Measurements from ENCODE around the gene NOCT. TPM values are rescaled to one million over a fixed set of nuclear protein-coding genes. Genes with fewer than 3 reads are reported as not detected.

Gene NOCT
- total RNA-seq, 1 experiment from 2014 or later: 43.4 TPM

- ChIA-PET POLR2A (no interaction called here), CTCF (interaction anchor here (1.8 kb wide), 1 partner anchor 52 kb away, joined by 7 read pairs; no protein-coding TSS in a partner anchor)
- peak overlapping the region; percentile 73 for H3K27ac Mint-ChIP-seq
- H3K4me3 Mint-ChIP-seq: no peak overlapping the region
- H3K36me3 Mint-ChIP-seq: no peaks in the 10 kb centered on the region
- peaks cover 66% of the 10 kb centered on the region for H3K4me1 Mint-ChIP-seq
- H3K9me3 Mint-ChIP-seq: no peaks in the 10 kb centered on the region
- no peaks in the 10 kb centered on the region for H3K27me3 Mint-ChIP-seq (ENCODE audit: low read depth)
- peak; percentile 26; the same call in 1 of the 2 replicates for TF ChIP-seq ZNF423 (CRISPR knock-in tag; IDR thresholded peaks at IDR 0.05)
- TF ChIP-seq ZNF671 (CRISPR knock-in tag; IDR thresholded peaks at IDR 0.05): no peak
- no peak for TF ChIP-seq CDX4 (CRISPR knock-in tag; IDR thresholded peaks at IDR 0.05; ENCODE audit: borderline replicate concordance)
- ATAC-seq (peak; percentile 7; the same call in 1 of the 2 replicates), DNase-seq (ENCODE audit: low spot score) (no peak)
Measured at GRCh38 chr4:138978028-138978585, 37.5 kb upstream of the NOCT start.

DNA sequence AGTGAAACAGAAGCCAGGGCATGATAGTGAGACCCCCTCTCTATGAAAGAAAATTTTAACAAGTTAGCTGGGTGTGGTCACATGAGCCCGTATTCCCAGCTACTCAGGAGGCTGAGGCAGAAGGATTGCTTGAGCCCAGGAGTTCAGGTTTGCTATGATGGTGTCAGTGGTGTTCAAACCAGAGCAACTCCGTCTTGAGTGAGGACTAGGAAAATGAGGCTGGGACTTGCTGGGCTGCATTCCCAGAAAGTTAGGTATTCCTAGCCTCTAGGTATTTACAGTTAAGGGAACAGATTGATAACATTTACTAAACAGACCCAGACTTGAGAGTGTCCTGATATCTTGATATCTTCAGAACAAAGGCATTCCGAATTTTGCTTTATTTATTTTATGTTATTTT, 37.0 kb upstream of the NOCT start:
- H3K9me3 Mint-ChIP-seq: no peaks in the 10 kb centered on the region
- POLR2A ChIA-PET: no interaction called here
- no peak for DNase-seq (ENCODE audit: low spot score)
- CTCF ChIA-PET: interaction anchor here (1.8 kb wide), 1 partner anchor 52 kb away, joined by 7 read pairs; no protein-coding TSS in a partner anchor
- no peaks in the 10 kb centered on the region for H3K27me3 Mint-ChIP-seq (ENCODE audit: low read depth)
- H3K27ac Mint-ChIP-seq: peak overlapping the region; percentile 73
- H3K36me3 Mint-ChIP-seq: no peaks in the 10 kb centered on the region
- no peak for ATAC-seq
- H3K4me3 Mint-ChIP-seq: no peak overlapping the region
- TF ChIP-seq ZNF121 (CRISPR knock-in tag; IDR thresholded peaks at IDR 0.05): 0 out of 2 replicates have a peak, but pooled peaks have one; percentile 82
- TF ChIP-seq ESRRA (CRISPR knock-in tag; IDR thresholded peaks at IDR 0.05; ENCODE audit: borderline replicate concordance): no peak
- H3K4me1 Mint-ChIP-seq: peaks cover 61% of the 10 kb centered on the region

DNA sequence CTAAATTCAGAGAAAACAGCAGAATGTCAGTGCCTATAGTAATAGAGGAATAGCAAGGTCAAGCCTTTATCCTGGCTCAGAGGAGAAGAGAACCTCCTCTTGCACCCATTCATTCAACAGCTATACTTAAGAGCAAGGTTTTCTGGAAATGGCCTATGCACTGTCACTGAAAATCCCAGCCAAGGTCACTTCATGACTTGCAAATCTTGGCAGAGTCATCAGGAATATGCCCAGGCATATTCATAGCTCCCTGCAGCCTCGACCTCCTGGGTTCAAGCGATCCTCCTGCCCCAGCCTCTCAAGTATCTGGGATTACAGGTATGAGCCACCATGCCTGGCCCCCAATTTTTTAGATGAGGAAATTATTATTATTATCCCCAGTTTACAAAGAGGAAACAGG, 35.8 kb upstream of the NOCT start:
- TF ChIP-seq TEAD4 (CRISPR knock-in tag; IDR thresholded peaks at IDR 0.05): no peak
- TF ChIP-seq MLX (CRISPR knock-in tag; IDR thresholded peaks at IDR 0.05): no peak
- TF ChIP-seq ZNF232 (CRISPR knock-in tag; IDR thresholded peaks at IDR 0.05): no peak
- ChIA-PET POLR2A (no interaction called here), CTCF (no interaction called here)
- no peaks in the 10 kb centered on the region for H3K36me3 Mint-ChIP-seq
- H3K27ac Mint-ChIP-seq: no peak overlapping the region
- ATAC-seq (no peak), DNase-seq (ENCODE audit: low spot score) (no peak)
- no peak overlapping the region for H3K4me3 Mint-ChIP-seq
- H3K27me3 Mint-ChIP-seq (ENCODE audit: low read depth): no peaks in the 10 kb centered on the region
- H3K4me1 Mint-ChIP-seq: peaks cover 50% of the 10 kb centered on the region
- H3K9me3 Mint-ChIP-seq: no peaks in the 10 kb centered on the region

DNA sequence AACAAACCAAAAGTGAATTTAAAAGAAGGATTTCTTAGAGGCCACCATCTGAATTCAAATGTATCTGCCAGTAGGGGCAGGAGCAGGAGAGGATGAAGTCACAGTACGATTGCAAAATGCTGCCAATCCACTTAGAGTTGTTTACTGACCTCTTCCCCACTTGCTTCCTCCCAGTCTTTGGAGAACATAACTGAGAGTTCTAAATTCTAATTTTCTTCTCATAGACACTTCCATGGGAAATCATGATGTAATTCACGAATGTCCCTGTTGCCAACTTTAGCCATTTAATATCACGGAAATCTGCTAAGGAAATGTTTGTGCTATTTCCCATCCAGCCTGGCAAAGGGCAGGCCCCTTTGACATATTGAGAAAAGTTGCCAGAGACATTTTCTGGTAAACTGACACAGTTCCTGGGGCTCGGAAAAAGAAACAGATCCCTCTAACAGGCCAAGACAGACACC, 33.6 kb upstream of the NOCT start:
- TF ChIP-seq ZNF512 (CRISPR knock-in tag; IDR thresholded peaks at IDR 0.05; ENCODE audit: borderline replicate concordance) (no peak), ZBTB43 (CRISPR knock-in tag; IDR thresholded peaks at IDR 0.05) (no peak), PRRX2 (CRISPR knock-in tag; IDR thresholded peaks at IDR 0.05) (no peak), HMGA2 (CRISPR knock-in tag; IDR thresholded peaks at IDR 0.05) (no peak), ATF3 (CRISPR knock-in tag; conservative IDR thresholded peaks at IDR 0.05) (no peak), GABPB1 (CRISPR knock-in tag; IDR thresholded peaks at IDR 0.05) (0 out of 2 replicates have a peak, but pooled peaks have one; percentile 12)
- DNase-seq (ENCODE audit: low spot score): no peak
- peak; percentile 33; the same call in 1 of the 2 replicates for ATAC-seq
- H3K27me3 Mint-ChIP-seq (ENCODE audit: low read depth): no peaks in the 10 kb centered on the region
- H3K4me3 Mint-ChIP-seq: no peak overlapping the region
- ChIA-PET CTCF (no interaction called here), POLR2A (no interaction called here)
- 0 out of 2 replicates have a peak, but pooled peaks cover 6% of the 10 kb centered on the region for H3K9me3 Mint-ChIP-seq
- H3K4me1 Mint-ChIP-seq: peaks cover 32% of the 10 kb centered on the region
- no peaks in the 10 kb centered on the region for H3K36me3 Mint-ChIP-seq
- no peak overlapping the region for H3K27ac Mint-ChIP-seq
